ENCODE measurements around the gene GCK.

Gene GCK

DNA sequence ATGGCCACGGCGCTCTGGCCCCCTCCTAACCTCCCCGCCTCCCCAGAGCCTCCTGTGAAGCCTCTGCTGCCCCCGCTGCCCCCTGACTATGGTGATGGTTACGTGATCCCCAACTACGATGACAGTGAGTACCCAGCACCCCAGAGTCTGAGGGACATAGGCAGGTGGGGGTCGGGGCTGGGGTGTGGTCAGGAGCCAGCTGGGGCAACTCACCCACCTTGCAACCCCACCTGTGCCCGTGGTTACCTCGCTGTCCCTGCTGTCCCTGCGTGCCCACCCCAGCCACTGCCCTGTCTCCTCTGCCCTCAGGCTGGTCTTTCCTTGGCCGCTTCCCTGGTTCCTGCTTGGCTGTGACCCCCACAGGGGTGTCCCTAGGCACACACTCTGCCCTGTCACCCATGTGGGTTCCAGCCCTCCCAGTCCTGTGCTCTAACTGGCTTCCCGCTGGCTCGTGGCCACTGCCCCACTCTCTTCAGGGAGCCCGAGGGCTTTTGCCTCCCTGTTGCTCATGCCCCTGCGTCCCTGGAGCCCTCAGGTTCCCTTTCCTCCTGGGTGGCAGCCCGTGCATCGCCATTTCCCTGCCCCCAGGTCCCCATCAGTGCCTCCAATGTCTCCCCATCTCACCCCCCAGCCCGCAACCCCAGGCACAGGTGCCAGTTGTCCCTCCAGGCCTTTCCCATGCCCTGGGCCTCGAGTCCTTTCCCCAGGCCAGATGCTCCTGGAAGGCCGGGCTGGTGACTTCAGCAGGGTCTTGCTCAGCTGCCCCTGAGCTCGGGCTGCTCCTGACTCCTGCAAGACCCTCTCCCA is 81.1 kb downstream of the GCK start:
- no peak overlapping the region for H3K9ac ChIP-seq (ENCODE audit: low read depth, low read length)
- H3K27me3 ChIP-seq (ENCODE audit: insufficient read depth, low read length): peaks cover 23% of the 10 kb centered on the region
- H3K9me3 ChIP-seq (ENCODE audit: insufficient read depth, low read depth, low read length): no peaks in the 10 kb centered on the region
- no peaks in the 10 kb centered on the region for H3K4me1 ChIP-seq (ENCODE audit: insufficient read depth, low read length)
- no peak overlapping the region for H3K4me3 ChIP-seq (ENCODE audit: low read length)
- peaks cover 6% of the 10 kb centered on the region; the same call in 1 of the 2 replicates for H3K36me3 ChIP-seq (ENCODE audit: insufficient read depth, low read depth, low read length)
- H3K27ac ChIP-seq (ENCODE audit: low read length): no peak overlapping the region

DNA sequence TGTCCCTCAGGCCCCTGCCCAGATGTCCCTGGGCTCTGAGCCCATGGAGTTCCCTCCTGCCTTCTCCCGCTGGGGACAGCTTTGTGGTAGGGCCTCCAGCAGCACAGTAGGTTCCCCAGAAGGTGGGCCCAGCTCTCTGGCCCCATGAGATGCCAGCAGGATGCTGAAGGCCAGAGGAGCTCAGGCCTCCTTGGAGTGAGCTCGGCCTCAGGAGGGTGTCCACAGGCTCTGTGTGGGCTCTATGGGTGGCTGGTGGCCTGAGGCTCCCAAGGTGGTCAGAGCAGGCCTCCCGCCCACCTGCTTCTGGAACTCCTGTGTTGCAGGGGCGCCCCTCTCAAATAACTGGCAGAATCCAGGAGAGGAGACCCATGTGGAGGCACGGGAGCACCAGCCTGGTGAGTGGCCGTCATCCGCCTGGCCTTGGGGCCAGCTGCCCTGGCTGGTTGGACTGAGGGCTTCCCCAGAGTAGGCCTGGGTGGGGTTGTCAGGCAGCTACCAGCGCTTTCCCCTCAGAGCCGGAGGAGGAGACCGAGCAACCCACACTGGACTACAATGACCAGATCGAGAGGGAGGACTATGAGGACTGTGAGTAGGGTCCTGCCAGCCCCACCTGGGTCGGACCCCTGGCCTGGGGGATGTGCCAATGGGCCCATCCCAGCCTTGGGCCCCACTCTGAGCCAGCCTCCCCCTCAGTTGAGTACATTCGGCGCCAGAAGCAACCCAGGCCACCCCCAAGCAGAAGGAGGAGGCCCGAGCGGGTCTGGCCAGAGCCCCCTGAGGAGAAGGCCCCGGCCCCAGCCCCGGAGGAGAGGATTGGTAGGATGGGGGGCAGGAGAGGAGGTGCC is 81.9 kb downstream of the GCK start:
- Histone ChIP-seq H3K9me3 (ENCODE audit: insufficient read depth, low read depth, low read length) (no peaks in the 10 kb centered on the region), H3K36me3 (ENCODE audit: insufficient read depth, low read depth, low read length) (peaks cover 6% of the 10 kb centered on the region; the same call in 1 of the 2 replicates), H3K27ac (ENCODE audit: low read length) (no peak overlapping the region), H3K9ac (ENCODE audit: low read depth, low read length) (no peak overlapping the region), H3K27me3 (ENCODE audit: insufficient read depth, low read length) (peaks cover 30% of the 10 kb centered on the region), H3K4me3 (ENCODE audit: low read length) (no peak overlapping the region), H3K4me1 (ENCODE audit: insufficient read depth, low read length) (no peaks in the 10 kb centered on the region)

DNA sequence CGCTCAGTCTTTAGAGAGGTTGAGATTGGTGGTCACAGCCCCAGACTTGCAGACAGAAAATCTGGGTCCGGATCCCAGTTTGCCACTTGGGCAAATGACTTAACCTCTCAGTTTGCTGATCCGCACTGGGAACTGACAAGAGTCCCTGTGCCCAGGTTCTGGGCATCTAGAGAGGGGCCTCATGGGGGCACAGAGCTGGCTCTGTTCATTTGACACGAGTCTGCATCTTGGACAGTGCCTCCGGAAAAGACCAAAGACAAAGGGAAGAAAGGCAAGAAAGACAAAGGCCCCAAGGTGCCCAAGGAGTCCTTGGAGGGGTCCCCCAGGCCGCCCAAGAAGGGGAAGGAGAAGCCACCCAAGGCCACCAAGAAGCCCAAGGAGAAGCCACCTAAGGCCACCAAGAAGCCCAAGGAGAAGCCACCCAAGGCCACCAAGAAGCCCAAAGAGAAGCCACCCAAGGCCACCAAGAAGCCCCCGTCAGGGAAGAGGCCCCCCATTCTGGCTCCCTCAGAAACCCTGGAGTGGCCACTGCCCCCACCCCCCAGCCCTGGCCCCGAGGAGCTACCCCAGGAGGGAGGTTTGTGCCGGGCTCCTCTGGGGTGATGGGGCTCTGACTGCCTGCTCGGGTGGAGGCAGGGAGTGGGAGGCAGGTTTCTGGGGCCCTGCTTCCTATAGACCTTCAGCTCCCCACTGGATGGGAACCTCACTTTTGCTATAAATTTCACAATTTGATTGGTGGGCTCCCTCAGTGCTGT is 82.8 kb downstream of the GCK start:
- Histone ChIP-seq H3K27ac (ENCODE audit: low read length) (no peak overlapping the region), H3K4me3 (ENCODE audit: low read length) (no peak overlapping the region)

DNA sequence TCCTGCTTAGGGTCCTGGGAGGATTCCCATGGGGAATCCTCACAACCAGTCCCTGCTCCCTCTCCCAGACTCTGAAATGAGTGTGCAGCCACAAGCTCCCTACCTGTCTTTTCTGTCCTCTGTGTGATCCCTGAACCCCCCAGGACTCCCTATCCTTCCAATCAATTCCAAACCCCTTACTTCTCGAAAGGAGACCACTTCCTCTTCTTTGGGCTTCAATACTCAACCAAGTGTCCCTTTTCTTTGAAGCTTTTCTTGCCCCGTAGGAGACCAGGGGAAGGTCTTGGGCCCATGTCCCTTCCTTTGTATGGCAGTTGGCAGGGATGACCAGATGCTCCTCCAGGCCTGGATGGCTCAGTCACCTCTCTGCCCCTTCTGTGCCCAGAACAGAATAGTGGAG is 83.4 kb downstream of the GCK start:
- H3K4me3 ChIP-seq (ENCODE audit: low read length): no peak overlapping the region; the same call in 1 of the 2 replicates
- H3K27ac ChIP-seq (ENCODE audit: low read length): no peak overlapping the region
- peaks cover 31% of the 10 kb centered on the region for H3K27me3 ChIP-seq (ENCODE audit: insufficient read depth, low read length)
- H3K9me3 ChIP-seq (ENCODE audit: insufficient read depth, low read depth, low read length): no peaks in the 10 kb centered on the region
- no peaks in the 10 kb centered on the region for H3K4me1 ChIP-seq (ENCODE audit: insufficient read depth, low read length)
- H3K9ac ChIP-seq (ENCODE audit: low read depth, low read length): no peak overlapping the region
- H3K36me3 ChIP-seq (ENCODE audit: insufficient read depth, low read depth, low read length): peaks cover 6% of the 10 kb centered on the region; the same call in 1 of the 2 replicates

More for the DNA sequence above, 82.8 kb downstream of the GCK start:
- peaks cover 6% of the 10 kb centered on the region; the same call in 1 of the 2 replicates for H3K36me3 ChIP-seq (ENCODE audit: insufficient read depth, low read depth, low read length)
- peaks cover 31% of the 10 kb centered on the region for H3K27me3 ChIP-seq (ENCODE audit: insufficient read depth, low read length)
- no peaks in the 10 kb centered on the region for H3K4me1 ChIP-seq (ENCODE audit: insufficient read depth, low read length)
- H3K9me3 ChIP-seq (ENCODE audit: insufficient read depth, low read depth, low read length): no peaks in the 10 kb centered on the region
- no peak overlapping the region for H3K9ac ChIP-seq (ENCODE audit: low read depth, low read length)

DNA sequence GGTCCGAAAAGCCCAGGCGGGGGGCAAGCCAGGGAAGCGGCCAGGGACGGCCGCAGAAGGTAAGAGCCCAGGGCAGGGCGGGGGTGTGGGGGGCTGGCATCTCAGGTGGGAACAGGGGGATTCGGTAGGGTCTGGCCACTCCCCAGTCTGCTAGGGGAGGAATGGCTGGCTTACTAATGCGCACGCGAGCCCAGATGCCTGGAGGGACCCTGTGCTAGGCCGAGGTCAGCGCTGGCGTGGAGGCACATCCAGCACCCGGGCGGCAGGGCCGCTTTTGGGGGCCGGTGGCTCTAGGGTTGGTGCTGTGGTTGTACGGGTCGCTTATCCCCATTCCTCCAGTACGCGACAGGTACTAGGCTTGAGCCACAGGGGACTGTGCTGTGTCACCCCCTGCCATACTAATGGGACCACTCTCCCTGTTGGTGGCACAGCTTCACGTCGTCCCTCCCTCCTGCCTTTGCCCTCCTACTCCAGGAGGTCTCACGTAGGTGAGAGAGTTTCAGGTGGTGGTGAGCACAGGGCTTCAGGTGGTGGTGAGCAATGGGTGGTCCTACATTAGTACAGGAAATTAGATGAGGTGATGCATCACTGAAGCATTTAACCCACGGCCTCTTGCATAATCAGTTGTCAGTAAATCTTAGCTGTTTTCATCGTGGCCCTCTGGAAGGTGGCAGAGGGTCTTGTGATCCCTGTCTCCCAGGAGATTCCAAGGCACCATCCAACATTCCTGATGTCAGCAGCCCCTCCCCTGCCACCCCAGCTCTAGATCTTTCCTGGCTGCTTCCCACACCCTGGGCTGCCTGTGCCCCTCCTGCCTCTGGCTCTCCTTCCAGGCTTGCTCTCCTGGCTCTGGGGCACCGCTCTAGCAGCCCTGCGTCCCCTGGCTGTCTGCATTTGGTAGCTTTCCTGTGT is 84.1 kb downstream of the GCK start:
- peak overlapping the region; percentile 74 for H3K4me3 ChIP-seq (ENCODE audit: low read length)
- no peaks in the 10 kb centered on the region for H3K4me1 ChIP-seq (ENCODE audit: insufficient read depth, low read length)
- no peaks in the 10 kb centered on the region for H3K9me3 ChIP-seq (ENCODE audit: insufficient read depth, low read depth, low read length)
- peaks cover 31% of the 10 kb centered on the region for H3K27me3 ChIP-seq (ENCODE audit: insufficient read depth, low read length)
- H3K9ac ChIP-seq (ENCODE audit: low read depth, low read length): peak overlapping the region; percentile 59; the same call in 1 of the 2 replicates
- peaks cover 2% of the 10 kb centered on the region; the same call in 1 of the 2 replicates for H3K36me3 ChIP-seq (ENCODE audit: insufficient read depth, low read depth, low read length)
- H3K27ac ChIP-seq (ENCODE audit: low read length): no peak overlapping the region

DNA sequence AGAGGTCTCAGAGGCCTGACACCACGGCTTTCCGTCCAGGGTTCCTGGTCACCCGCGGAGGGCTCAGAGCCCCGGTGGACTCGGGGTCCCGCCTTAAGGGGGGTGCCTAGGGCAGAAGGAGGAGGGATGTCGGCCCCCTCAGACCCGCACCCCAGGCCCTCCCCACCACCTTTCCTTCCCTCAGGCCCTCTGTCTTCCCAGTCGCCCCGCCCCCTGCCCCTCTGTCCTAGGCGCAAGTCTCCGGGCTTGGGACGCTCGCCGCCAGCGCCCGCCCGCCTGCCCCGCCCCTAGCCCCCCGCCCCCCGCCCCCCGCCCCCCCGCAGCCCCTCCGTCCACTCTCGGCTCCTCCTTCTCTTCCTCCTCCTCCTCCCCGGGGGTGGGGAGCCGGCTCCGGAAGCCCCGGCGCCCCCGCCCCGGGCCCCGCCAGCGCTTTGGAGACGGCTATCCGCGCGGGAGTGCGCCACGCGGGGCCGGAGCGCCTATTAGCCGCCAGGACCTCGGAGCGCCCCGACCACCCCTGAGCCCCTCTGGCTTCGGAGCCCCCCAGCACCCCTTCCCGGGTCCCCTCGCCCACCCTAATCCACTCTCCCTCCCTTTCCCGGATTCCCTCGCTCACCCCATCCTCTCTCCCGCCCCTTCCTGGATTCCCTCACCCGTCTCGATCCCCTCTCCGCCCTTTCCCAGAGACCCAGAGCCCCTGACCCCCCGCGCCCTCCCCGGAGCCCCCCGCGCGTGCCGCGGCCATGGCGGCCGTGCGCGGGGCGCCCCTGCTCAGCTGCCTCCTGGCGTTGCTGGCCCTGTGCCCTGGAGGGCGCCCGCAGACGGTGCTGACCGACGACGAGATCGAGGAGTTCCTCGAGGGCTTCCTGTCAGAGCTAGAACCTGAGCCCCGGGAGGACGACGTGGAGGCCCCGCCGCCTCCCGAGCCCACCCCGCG is 85.0 kb downstream of the GCK start, which contains the start of gene AEBP1:
TSS of gene AEBP1 (plus strand) at position 423 of the 937 bp plus-strand sequence. CDS start at position 744, 321 bp downstream.
- H3K4me1 ChIP-seq (ENCODE audit: insufficient read depth, low read length): no peaks in the 10 kb centered on the region
- peaks cover 31% of the 10 kb centered on the region for H3K27me3 ChIP-seq (ENCODE audit: insufficient read depth, low read length)
- no peak within 1 kb of the TSS for H3K27ac ChIP-seq (ENCODE audit: low read length)
- peak within 1 kb of the TSS; percentile 74 for H3K4me3 ChIP-seq (ENCODE audit: low read length)
- no peaks in the 10 kb centered on the region for H3K9me3 ChIP-seq (ENCODE audit: insufficient read depth, low read depth, low read length)
- H3K36me3 ChIP-seq (ENCODE audit: insufficient read depth, low read depth, low read length): no peaks in the 10 kb centered on the region
- H3K9ac ChIP-seq (ENCODE audit: low read depth, low read length): peak within 1 kb of the TSS; percentile 59; the same call in 1 of the 2 replicates

DNA sequence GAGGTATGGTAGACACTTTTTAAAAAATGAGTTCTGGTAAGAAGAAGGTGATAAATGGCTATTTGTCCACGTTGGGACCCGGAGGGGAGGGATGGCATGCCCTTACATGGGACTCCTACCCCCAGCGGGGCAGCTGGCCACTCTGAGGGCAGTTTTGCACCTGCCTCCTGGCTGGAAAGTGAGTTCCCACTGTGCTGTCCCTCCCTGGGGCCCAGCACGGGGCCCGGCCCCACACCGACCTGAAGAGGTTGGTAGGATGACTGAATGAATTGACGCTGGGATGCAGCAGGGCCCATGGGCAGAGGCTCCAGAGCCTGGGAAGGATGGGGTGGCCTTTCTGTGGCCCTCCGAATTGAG is 85.7 kb downstream of the GCK start:
- peak overlapping the region; percentile 64 for H3K4me3 ChIP-seq (ENCODE audit: low read length)
- H3K9me3 ChIP-seq (ENCODE audit: insufficient read depth, low read depth, low read length): no peaks in the 10 kb centered on the region
- H3K9ac ChIP-seq (ENCODE audit: low read depth, low read length): no peak overlapping the region
- H3K36me3 ChIP-seq (ENCODE audit: insufficient read depth, low read depth, low read length): no peaks in the 10 kb centered on the region
- H3K27ac ChIP-seq (ENCODE audit: low read length): no peak overlapping the region
- H3K27me3 ChIP-seq (ENCODE audit: insufficient read depth, low read length): peaks cover 31% of the 10 kb centered on the region
- no peaks in the 10 kb centered on the region for H3K4me1 ChIP-seq (ENCODE audit: insufficient read depth, low read length)

DNA sequence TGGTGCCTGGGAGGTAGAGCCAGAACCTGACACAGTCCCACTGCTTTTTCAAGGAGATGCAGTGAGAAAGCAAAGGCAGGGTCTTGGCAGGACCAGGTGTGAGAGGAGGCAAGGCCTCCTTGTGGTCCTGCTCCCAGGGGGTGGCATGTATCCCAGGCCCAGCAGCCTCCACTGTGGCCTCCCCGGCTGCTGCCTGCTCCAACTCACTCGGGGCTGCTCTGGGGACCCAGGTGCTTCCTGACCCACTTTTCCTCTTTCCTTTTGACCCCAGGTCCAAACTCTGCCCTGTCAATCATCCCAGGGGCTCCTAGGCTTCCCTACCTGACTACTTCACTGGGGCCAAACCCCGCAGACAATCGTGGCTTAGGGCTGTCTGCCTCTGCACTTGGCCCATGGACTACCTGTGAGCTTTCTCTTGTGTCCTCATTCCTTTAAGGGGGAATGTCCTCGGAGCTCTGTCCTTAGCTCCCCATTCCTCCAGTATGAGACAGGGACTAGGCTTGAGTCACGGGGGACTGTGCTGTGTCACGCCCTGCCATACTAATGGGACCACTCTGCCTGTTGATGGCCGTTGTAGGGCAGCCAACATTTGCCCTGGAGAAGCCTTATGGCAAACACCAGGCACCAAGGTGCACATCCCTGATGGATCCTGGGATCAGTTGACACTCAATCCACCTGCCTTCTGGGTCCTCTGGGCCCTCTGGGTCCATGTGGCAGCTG is 86.2 kb downstream of the GCK start:
- Histone ChIP-seq H3K4me1 (ENCODE audit: insufficient read depth, low read length) (no peaks in the 10 kb centered on the region), H3K9me3 (ENCODE audit: insufficient read depth, low read depth, low read length) (no peaks in the 10 kb centered on the region), H3K9ac (ENCODE audit: low read depth, low read length) (no peak overlapping the region), H3K4me3 (ENCODE audit: low read length) (no peak overlapping the region), H3K27ac (ENCODE audit: low read length) (no peak overlapping the region), H3K36me3 (ENCODE audit: insufficient read depth, low read depth, low read length) (no peaks in the 10 kb centered on the region), H3K27me3 (ENCODE audit: insufficient read depth, low read length) (peaks cover 31% of the 10 kb centered on the region)

DNA sequence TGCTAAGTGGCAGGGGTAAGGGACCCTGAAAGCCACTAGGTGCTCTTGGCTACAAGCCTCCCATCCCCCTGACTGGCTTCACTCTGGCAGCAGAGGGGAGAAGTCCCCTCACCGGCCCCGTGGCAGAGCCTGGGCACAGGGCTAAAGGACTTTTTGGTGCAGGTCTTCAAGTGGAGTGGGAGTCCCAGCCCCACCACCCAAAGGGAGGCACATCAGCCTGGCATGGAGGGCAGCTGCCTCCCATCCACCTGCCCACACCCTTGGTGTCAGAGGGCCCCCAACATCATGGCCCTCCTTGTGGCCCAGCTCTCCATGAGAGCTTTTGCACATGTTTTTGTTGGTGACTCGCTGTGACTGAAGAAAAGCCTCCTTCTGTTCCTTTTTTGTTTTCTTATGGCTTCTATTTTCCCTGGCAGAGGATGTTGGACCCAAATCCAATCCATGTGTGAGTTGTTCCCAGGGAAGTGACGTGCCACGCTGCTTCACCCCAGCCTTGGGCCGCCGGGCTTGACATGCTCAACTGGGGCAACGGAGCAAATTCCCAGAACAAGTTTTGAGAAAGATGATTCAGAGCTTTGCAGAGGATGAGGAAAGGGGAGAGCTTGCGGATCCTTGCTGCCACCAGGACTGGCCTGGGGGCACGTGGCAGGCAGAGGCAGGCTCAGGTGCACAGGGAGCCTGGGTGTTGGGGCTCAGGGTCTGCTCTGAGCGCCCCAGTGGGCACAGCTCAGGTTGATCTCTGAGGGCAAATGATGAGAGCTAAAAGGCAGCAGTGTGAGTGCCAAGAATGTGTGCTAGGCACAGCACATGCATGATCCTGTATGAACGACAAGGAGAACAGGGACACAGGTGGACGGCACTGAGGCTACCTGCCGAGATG is 87.0 kb downstream of the GCK start:
- no peaks in the 10 kb centered on the region for H3K36me3 ChIP-seq (ENCODE audit: insufficient read depth, low read depth, low read length)
- no peaks in the 10 kb centered on the region for H3K9me3 ChIP-seq (ENCODE audit: insufficient read depth, low read depth, low read length)
- H3K4me1 ChIP-seq (ENCODE audit: insufficient read depth, low read length): no peaks in the 10 kb centered on the region
- no peak overlapping the region for H3K4me3 ChIP-seq (ENCODE audit: low read length)
- no peak overlapping the region for H3K27ac ChIP-seq (ENCODE audit: low read length)
- H3K27me3 ChIP-seq (ENCODE audit: insufficient read depth, low read length): peaks cover 31% of the 10 kb centered on the region
- H3K9ac ChIP-seq (ENCODE audit: low read depth, low read length): no peak overlapping the region
